GM19351 (cell line): ENCODE measurements around the gene CCM2L.

ENCODE experiments used
- ATAC-seq: cut with Tn5 transposase; IDR thresholded peaks from one replicate; pipeline ENCODE4 v1.9.1; 2021; ENCODE audit warnings: mild to moderate bottlenecking, moderate library complexity; ENCODE audit not compliant: unreplicated experiment

The CCM2L gene

DNA sequence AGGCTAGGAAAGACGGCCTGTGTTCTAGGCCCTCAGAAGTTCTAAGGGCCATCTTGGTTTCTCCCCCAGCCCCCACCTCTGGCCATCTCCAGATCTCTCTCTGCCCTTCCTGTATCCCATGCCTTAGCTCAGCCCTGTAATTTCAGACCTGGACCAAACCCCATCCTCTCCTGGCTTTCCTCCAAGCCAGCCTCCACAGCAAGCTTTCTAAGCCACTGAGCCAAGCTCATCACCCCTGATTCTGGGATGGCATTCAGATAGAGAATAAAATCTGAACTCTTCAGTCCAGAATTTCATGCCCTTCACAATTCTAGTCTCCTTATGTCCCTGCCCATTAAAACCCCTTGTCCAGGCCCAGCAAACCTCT is 18.9 kb upstream of the CCM2L start:
- no peak for ATAC-seq

DNA sequence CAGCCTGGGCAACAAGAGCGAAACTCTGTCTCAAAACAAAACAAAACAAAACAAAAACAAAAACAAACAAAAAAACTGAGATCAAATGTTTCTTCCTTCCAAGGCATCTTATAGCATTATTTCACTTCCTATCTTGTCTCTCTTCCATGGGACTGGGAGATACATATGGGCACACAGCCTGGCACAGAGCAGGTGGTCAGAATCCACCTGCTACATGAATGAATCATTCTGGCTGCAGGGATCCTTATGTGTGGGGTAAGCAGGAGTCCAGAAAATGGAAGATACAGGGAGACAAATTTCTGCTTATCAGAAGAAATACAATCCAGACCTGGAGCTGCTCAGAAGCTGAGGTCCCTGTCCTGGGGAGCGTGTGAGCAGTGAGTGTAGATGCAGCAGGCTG is 18.2 kb upstream of the CCM2L start:
- ATAC-seq = no peak

DNA sequence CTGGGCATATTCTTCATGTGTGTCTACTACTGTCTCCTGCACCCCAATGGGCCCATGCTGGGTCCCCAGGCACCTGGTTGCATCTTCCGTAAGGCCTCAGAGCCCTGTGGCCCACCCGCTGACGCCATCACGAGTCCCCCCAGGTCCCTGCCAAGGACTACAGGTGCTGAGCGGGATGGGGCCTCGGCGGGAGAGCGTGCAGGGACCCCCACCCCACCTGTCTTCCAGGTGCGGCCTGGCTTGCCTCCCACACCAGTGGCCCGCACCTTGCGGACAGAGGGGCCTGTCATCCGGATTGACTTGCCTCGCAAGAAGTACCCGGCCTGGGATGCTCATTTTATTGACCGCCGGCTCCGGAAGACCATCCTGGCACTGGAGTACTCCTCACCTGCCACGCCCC is 13.2 kb upstream of the CCM2L start:
- no peak for ATAC-seq

DNA sequence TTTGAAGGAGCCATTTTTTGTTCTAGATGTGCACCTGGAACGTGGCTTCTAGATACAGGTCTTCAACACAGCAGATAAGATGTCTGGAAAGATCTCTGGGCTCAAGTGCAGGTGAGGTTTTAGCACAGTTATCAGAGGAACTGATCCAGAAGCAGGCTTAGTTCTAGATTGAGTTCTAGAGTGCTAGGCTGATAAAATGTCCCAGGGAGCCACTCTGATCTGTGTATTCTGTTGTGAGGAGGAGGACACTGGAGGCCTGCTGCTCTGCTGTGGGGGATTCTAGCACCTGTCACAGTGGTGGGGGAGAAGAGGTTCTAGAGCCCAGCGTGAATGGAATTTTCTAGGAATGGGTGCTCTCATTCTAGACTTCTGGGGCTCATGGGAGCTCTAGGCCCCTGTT is 12.0 kb upstream of the CCM2L start:
- no peak for ATAC-seq

DNA sequence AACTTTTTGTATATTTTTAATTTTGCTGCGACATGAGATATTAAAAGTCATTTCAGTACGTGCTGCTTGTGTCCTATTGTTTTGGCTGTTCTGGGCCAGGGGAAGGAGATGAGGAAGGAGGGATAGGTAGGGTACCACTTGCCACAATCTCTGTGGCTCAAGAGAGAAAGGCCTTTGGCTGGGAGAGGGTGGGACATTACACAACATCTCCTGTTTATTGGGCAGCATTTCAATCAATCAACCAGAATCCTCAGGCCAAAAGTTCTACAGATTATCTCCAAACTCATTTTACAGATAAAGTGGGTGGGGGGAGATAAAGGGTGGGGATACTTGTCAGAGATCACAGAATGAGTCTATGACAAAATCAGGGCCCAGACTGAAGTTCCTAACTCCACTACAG is 6.9 kb upstream of the CCM2L start:
- no peak for ATAC-seq

DNA sequence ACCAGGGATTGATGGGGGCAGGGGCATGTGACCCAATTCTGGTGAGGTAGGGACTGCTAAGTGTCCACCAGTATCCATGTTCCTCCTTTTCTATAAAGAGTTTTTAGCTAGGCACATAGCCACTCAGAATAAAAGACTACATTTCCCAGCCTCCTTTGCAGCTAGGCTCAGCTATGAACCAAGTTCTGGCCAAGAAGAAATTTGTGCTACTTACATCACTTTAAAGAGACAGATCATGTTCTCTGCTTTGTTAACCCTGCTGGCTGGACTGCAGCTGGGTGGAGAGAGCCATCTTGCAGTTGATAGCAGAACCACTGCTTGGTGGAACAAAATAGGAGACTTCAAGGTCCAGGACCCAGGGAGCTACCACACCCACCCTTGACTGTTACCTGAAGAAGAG is 5.3 kb upstream of the CCM2L start:
- no peak for ATAC-seq

DNA sequence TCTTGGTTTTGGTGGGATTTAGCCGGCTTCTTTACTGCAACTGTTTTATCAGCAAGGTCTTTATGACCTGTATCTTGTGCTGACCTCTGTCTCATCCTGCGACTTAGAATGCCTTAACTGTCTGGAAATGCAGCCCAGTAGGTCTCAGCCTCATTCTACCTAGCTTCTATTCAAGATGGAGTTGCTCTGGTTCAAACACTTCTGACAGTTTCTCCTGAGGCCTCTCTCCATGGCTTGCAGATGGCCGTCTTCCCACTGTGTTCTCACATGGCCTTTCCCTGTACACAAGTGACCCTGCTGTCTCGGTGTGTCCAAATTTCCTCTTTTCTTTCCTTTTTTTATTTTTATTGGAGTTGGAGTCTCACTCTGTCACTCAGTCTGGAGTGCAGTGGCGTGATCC is 4.2 kb upstream of the CCM2L start:
- no peak for ATAC-seq

DNA sequence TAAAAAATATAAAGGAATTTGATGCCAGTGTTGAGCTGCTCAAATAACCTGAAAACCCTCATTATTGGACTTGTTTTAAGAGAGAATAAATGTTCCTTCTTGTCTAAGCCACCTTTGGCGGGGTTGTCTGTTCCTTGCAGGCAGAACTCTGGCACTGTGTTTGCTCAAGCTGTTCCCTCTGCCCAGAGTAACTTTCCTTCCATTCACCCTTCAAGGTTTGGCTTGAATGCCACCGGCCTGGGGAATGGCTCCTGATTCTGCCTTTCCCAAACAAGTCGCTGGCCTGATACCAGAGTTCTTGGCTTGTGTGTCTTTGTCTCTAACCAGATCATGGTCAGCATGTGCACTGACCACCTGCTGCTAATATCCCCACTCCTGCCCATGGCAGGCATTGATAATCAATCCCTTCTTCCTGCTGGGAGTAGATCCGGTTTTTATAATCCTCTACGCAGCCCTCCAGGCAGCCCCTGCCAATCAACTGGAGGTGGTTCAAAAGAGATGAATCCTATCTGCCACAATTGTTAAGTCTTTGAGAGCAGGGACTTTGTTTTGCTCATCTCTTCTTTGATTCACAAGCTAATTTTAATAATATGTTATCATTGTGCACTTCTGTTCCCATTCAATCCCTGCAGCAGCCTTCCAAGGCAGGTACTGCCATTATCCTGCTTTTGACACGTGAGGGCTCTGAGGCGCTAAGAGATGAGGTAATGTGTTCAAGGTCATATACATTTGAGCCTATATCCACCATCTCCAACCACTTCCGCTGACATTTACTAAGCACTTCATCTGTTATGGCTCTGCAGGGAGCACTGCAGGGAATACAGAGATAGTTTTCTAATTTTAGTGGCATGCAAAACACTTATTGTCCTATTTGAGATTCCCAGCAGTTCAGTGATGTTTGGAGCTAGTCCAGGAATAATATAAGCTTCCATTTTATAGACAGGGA is 3.1 kb upstream of the CCM2L start:
- no peak for ATAC-seq

DNA sequence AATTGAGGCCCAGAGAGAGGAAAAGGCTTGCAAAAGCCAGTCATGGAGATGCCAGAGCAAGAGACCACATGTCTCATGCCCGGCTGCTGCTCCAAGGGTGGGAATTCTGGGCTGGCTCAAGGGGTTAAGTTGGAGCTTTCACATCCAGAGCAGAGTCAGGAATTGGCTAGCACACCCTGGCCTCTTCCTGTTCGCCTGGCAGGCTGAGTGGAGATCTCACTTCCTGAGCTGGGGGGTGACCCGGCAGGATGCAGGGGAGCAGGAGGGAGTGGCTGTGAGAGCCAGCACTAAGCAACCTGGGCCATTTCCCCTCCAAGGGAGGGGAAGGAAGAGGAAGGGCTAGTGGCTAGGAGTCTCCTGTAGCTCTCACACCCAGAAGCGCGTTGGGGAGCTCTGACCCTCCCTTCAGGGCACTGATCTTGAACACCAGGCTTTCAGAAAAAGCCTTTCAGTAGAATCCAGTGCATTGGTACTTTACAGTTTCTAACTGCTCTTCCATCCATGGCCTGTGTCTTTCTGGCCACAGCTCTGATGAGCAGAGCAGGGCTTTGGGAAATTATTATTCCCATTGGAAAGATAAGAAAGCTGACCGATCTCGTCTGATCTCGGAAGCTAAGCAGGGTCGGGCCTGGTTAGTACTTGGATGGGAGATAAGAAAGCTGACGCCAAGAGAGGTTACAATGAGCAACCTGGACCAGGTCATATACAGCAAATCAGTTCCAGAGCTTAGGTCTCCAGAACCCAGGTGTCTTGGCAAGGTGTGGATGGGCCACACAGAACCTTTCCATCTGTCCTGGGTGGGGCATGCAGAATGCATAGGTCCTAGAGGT is 2.2 kb upstream of the CCM2L start:
- ATAC-seq = no peak

DNA sequence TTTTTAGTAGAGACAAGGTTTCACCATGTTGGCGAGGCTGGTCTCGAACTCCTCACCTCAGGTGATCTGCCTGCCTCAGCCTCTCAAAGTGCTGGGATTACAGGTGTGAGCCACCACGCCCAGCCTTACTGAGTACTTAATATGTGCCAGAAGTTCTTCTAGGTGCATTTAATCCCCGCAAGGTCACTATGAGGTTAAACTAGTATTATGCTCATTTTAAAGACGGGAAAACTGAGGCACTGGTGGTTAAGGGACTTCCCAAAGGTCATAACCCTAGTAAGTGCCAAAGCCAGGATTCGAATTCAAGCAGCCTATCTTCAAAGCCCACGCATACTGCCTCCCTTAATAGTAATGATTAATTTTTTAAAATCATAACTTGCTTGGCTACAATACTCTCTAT is 674 bp upstream of the CCM2L start:
- ATAC-seq = no peak

DNA sequence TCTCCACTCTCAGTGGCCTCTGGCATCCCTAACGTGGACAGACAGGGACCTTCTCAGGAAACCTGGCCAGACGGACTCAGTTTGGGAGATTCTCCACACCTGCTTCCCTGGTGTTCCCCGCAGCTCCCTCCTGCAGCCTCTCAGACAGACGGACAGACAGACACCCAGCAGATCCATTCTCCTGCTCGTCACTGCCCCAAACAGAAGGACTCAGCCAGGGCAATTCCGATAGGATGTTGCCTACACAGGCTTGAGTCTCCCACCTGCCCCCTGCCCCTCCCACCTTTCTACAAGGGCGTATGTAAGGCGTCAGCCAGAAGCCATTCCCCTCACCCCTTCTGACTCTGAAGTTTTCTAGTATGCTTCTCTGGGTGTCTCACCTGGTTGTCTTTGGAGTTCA is 428 bp downstream of the CCM2L start:
- ATAC-seq = no peak

DNA sequence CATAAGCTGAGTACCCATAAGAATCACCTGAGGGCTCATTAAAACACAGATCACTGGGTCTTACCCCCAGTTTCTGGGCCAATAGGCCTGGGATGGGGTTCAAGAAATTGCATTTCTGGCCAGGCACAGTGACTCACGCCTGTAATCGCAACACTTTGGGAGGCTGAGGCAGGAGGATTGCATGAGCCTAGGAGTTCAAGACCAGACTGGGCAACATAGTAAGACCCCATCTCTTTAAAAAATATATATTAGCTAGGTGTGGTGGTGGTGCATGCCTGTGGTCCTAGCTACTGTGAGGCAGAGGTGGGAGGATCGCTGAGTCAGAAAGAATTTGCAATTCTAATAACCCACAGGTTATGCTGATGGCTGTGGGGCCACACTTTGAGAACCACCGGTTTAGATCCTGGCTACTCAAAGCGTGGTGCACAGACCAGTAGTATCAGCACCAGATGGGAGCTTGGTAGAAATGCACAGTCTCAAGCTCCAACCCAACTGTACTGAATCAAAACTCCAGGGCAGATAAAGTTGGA is 2.0 kb downstream of the CCM2L start:
- ATAC-seq = no peak

DNA sequence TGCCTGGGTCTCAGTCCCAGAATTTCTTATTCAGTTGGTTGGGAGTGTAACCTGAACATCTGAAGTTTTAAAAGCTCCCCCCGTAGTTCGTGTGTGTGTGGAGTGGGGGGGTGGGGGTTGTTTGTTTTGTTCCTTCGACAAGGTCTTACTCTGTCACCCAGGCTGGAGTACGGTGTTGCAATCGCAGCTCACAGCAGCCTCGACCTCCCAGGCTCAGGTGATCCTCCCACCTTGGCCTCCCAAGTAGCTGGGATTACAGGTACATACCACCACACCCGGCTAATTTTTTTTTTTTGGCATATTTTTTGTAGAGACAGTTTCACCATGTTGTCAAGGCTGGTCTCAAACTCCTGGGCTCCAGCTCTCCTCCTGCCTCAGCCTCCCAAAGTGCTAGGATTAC is 3.1 kb downstream of the CCM2L start:
- no peak for ATAC-seq

DNA sequence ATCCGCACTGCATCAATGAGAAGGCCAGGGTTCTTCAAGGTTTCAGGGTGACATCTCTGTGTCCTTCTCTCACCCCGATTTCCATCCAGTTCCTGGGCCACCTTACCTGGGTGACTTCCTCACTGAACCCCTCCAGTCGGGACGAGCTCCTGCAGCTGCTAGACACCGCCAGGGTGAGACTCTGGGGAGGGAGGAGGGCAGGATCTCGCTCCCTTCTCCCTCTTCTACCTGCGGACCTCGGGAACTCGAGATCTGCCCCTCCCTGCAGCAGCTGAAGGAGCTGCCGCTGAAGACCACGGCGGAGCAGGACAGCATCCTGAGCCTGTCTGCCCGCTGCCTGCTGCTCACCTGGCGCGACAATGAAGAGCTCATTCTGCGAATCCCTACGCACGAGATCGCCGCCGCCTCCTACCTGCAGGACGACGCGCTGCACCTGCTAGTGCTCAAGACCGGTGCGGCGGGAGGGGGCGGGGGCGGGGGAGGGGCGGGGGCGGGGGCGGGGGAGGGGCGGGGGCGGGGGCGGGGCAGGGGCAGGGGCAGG is 7.5 kb downstream of the CCM2L start:
- no peak for ATAC-seq

DNA sequence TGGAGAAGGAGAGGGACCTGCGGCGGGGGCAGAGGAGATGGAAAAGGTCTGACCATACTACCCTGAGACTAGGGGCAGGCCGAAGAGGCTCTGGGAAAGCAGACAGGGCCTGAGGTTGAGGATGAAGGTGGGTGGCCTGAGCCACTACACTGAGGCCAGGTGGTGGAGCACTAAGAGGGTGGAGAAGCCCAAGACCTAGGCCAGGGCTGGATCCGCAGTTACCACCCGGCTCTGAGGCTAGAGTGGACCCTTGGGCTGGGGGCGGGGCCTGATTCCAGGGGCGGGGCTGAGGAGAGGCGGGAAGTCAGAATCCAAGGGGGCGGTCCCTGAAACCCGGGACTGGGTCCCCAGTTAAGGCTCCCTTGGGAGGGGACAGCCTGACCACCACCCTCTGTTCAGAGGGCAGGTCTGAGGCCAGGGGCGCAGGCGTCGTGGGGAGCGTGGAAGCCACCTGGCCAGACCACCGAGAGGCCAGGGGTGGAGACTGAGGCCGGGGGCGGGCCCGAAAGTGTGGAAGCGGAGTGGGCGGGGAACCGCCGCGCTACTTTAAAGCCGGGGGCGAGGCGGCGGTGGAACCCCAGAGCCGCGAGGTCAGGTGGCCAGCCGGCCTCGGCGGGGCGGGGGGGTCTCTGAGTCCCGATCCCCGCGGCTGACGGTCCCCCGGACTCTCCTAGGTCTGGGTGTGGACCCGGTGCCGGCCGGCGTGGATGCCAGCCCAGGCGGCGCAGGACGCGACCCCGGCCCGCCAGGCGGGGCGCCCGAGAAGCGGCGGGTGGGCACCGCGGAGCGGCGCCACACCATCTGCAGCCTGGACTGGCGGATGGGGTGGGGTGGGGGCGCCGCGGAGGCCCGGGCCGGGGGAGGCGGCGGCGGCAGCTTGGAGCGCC is 8.3 kb downstream of the CCM2L start:
- peak; percentile 49 for ATAC-seq

DNA sequence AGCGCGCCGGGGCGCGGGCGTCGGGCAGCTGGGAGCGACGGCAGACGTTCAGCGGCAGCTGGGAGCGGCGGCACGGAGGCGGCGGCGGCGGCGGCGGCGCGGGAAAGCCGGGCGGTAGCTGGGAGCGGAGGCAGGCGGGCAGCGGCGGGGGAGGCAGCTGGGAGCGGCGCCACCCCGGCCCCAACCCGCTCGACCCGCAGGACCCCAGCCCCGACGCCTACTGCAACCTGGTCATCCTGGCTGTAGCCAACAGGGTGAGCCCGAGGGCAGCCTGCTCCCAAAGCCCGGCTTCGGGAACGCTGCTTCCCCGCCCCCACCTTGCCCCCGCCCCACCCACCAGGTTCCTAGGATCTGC is 8.9 kb downstream of the CCM2L start:
- no peak for ATAC-seq

DNA sequence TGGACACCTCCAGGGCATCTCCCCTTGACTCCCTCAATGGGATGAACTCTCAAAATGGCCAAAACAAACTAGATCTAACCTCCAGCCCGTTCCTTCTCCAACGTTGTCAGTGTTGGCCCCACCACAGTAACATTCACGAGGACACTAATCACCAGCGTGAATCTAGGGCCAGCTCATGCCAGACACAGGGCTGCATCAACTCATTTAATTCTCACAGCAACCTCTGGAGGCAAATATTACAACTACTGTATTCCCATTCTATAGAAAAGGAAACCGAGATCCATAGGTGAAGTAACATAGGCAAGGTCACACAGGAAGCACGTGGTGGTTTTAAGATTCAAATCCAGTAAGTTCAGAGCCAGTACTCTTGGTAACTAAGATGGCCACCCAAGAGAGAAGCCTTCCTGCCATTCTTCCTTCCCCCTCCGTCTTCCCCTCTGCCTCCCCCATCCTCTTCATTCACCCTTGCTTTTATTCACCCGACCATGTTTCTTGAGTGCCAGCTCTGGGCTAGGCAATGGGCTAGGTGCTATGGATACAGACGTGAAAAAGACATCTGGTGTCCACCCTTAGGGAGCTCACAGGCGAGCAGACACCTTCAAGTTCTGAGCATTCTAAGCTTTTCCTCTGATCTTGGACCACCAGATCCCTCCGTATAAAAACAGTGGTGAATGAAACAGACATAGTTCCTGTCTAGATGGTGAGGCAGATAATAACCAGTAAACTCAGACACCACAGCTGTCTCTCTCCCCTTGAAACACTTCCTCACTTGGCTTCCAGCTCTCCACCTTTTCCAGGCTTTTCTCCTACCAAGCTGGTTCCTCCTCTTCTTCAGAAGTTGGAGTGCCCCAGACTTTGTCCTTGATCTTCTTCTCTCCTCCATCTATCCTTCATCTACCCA is 9.6 kb downstream of the CCM2L start:
- ATAC-seq = no peak

DNA sequence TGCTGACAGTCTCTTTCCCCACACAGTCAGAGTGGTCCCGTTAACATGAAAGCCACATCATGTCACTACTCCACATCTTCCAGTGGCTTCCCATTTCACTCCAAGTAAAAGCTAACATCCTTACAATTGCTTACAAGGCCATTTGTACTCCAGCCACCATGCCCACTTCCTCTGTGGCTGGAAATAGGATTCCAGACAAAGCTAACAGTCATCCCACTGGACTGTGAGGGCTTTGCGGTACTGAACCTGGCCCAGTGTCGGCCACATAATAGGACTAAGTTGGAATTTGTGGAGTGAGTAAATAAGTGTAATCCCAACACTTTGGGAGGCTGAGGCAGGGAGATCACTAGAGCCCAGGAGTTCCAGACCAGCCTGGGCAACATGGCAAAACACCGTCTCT is 10.9 kb downstream of the CCM2L start:
- no peak for ATAC-seq

DNA sequence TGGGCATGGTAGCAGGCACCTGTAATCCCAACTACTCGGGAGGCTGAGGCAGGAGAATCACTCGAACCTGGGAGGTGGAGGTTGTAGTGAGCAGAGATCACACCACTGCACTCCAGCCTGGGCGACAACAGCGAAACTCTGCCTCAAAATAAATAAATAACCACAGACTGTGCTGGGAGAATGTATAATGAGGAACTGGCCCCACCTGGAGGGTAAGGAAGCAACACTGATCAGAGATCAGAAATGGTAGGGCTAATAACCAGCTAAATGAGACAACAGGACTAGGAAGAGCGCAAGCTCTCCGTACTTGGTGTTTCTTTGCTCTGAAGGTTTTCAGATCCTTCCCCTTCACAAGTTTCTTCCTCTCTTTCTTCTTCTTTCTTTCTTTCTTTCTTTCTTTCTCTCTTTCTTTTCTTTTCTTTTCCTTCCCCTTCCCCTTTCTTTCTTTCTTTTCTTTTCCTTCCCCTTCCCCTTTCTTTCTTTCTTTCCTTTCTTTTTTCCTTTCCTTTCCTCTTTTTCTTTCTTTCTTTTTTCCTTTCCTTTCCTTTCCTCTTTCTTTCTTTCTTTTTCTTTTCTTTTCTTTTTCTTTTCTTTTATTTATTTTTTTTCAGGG is 14.6 kb downstream of the CCM2L start:
- ATAC-seq = no peak
